Bone marrow (tissue), 2 donors: ENCODE data around the gene IGFL1.
"Not testable (repeated sequence)": the region's sequence is repeated elsewhere in the genome, so short reads cannot be mapped to it uniquely, and the experiment has no call there.

Experiments
- DNase-seq, 2 donors: peaks; one replicate each; lab custom pipeline; 2025; lab: John Stamatoyannopoulos, UW

IGFL1 gene

DNA sequence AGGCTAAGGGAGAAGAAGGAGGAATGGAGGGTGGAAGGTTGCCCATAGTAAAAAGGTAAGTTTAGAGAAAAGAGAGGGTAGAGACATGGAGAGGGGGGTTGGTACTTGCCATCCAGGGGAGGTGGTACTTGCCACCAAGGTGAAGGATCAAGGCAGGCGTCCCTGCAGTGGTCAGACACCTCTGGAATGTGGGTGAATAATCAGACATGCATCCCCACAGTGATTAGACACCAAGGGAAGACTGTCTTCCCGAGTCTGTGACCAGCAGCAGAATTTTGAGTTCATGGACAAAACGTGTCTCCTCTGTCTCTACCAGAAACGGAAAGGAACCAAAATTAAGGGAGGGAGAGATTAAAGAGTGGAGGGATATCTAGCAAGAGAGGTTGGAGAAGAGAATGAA is 27.1 kb upstream of the IGFL1 start:
- DNase-seq = no peak

- DNase-seq = no peak
These were observed 26.4 kb upstream of the IGFL1 start for GRCh38 chr19:46202872-46203860.

DNA sequence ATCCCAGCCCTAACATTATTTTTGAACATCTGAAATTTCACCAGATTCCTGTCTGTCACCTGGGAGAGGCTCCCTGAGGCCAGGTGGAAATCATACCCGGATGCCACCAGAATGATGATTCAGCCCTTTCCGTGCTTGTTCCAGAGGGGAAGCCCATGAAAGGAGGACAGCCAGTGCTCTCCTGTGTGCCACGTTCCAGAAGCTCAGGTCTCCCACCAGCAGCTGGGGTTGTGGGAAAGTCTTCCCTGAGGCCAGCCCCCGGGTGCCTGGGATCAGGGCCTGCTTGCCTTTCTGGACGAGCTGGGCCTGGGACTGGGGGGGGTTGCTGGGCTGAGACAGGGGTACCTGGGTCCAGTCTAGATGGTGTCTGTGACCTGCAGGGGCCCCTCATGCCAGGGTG is 25.5 kb upstream of the IGFL1 start:
- DNase-seq = no peak

- no peak for DNase-seq
These were observed 24.2 kb upstream of the IGFL1 start for GRCh38 chr19:46205183-46205984.

DNA sequence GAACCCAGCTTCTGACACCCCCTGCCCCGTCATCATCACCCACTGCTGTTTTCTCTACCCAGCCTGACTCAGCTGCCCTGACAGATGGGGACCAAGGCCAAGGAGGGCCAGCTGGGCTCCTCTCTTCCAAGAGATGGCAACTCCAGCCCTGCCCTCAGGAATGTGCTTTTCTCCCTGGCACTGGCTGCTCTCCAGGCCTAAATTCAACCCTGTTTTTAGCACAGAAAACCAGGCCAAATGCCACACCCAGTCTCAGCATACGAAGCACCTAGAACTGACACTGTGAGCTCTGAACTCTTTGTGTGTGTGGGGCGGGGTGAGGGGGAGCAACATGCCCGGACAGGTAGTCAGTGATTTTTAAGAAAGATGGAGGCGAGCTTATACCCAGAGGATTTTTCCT is 23.4 kb upstream of the IGFL1 start:
- no peak for DNase-seq

- no peak for DNase-seq
These were observed 22.9 kb upstream of the IGFL1 start for GRCh38 chr19:46206682-46207081.

DNA sequence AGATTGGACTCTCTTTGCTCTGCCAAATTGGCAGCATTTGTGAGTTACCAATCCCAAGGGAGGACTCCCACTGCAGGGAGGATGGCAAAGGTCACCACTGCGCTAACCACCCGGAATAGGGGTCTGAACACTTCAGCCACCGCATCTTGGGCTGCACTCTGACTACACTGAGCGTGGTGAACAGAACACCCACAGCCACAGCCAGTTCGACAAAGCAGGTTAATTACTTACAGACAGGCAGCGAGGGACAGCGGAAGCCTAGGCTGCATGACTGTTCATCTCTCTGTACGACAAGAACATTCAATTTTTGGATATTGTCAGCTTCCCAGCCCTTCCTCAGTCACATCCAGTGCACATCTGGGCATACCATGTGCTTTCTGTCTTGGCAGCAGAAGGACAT is 21.7 kb upstream of the IGFL1 start:
- not testable (repeated sequence) for DNase-seq

GRCh38 chr19:46209051-46209450 is 20.5 kb upstream of the IGFL1 start:
- DNase-seq = no peak

- no peak for DNase-seq
These were observed 20.1 kb upstream of the IGFL1 start for GRCh38 chr19:46209472-46209871.

DNA sequence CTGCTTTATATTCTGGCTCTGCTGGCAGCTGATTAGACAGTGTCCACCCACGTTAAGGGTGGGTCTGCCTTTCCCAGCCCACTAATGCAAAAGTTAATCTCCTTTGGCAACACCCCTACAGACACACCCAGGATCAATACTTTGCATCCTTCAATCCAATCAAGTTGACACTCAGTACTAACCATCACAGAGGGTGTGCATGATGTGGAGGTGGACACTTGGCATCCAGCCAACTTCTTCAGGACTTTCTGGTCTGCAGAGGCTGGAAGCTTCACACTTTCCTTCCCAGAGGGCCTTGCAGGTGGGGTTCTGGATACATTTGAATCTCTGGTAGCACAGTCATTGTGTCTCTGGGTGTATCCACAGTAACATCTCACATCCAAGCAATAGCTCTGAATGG is 18.9 kb upstream of the IGFL1 start:
- DNase-seq = no peak

- DNase-seq = no peak
These were observed 18.2 kb upstream of the IGFL1 start for GRCh38 chr19:46211201-46211881.

GRCh38 chr19:46212592-46212991 is 16.9 kb upstream of the IGFL1 start:
- DNase-seq = not testable (repeated sequence)

GRCh38 chr19:46213156-46213555 is 16.4 kb upstream of the IGFL1 start:
- no peak for DNase-seq

DNA sequence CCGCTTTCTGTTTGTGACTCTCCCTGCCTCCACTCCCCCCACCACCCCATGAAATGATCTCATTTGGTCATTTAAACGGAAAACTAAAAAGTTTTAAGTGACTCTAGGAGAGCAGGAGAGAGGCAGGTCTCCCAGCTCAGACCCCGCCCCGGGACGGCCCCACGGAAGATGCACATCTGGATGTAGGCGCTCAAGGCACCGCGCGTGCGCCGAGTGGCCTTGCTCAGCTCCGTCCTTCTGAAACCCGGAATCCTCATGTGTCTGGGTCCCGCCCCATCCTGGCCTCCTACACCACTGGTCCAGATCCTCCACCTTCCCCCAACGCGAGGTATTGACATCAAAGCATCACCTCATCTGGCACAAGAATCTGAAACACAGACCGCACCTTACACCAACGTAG is 15.7 kb upstream of the IGFL1 start:
- DNase-seq = no peak

GRCh38 chr19:46216612-46217011 is 12.9 kb upstream of the IGFL1 start:
- DNase-seq = no peak

GRCh38 chr19:46217476-46217875 is 12.1 kb upstream of the IGFL1 start:
- no peak for DNase-seq

DNA sequence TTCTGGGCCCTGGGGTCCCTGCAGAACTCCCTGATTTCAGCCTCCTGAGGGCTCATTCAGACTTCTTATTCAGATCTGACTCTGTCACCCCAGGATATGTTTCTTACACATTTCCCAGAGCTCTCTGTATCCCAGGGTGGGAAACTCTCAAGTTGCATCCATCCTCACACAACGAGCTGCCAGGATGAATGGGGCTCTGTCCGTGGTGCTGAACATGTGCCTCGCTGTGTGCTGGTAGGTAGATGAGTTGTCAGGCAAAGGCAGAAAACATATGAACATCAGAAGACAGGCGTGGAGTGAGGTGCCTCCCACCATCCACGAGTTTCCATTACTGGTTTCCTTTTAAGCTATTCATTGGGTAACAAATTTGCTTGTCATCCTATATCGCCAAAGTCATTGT is 11.4 kb upstream of the IGFL1 start:
- no peak for DNase-seq

DNA sequence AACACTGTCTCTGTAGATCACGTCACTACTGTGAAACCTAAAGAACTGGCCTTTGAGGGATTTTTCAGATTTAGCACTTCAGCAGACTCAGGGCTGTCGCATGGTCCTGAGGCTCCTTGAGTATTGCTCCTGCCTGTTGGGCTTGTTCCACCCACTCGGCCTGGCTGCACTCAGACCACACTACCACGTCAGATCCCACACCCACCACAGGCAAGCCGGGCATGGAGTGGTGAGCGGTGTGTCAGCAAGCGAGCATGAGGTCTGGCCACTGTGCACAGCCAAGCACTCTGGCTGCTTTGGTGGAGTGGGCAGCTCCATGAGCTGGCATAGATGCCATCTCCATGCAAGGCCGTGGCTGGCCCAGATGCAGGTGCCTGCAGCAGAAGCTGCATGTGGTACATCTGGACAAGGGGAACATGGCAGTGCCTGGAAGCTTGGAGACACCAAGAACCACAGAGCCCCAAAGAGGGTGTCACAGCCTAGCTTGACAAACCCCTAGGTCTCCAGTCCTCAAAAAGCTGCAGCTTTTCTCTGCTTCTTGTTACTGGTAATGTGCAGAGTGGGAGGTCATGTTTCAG is 9.4 kb upstream of the IGFL1 start:
- no peak for DNase-seq

DNA sequence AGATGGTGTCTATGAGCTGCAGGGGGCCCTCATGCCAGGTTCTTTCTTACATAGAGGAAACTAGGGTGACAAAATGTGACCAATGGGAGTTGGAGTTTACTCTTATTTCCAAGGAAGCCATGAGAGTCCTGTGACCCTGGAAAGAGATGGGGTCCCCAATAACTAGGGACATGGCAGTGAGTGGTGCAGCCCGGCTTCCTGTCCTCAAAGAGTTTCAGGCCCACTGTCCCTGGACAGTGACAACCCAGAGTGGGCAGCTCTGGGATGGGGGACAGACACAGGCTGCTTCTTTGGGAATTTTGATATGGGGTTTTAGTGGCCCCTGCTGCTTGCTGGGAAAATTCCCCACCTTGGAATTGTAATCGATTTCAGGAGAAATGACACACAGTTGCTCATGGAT is 8.4 kb upstream of the IGFL1 start:
- no peak for DNase-seq

DNA sequence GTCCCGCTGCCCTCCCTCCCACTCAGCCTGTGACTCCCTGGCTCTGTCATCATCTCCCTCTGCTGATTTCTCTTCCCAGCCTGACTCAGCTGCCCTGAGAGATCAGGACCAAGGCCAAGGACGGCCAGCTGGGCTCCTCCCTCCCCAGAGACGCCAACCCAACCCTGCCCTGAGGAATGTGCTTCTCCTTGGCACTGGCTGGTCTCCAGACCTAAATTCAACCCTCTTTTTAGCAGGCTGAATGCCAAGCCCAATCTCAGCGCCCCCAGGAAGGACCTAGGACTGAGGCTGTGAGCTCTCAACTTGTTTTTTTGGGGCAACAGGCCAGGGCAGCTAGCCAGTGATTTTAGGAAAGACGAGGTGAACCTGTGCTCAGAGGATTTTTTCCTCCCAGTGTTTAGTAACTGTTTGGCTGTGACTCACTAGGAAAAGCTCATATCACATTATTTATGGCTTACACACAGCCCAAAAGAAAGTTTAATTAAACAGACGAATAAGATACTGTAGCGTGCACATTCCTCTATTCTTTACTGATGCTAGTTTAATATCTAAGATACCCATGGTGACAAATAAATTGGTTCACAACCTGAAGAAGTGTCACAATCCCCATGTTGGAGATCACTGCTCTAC is 7.4 kb upstream of the IGFL1 start:
- no peak for DNase-seq

DNA sequence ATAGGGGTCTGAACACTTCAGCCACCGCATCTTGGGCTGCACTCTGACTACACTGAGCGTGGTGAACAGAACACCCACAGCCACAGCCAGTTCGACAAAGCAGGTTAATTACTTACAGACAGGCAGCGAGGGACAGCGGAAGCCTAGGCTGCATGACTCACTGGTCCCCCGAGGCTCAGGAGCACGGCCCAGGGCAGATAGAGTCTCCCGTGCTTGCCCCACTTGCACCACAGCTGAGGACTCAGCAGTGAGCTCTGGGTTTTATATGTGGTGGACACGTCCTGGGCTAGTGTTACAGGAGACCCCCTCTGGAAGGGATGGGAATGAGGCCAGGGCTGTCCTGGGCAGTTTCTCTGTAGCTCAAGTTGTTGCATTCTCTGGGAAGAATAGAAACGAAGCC is 5.8 kb upstream of the IGFL1 start:
- not testable (repeated sequence) for DNase-seq

- no peak for DNase-seq
These were observed 4.8 kb upstream of the IGFL1 start for GRCh38 chr19:46224773-46225172.
